Cardiac fibroblast (primary cell): Measurements from ENCODE around the gene PRDM1.

Experiments
- DNase-seq, 2 donors: peaks; one replicate each; pipeline versions ENCODE4 v3.0.0 to v3.0.0-alpha.2; 2010; ENCODE audit warnings: low read depth in 2 of 2
- H3K4me3 ChIP-seq, 2 donors: replicated peaks in 1 of 2; 1 replicate in 1 of 2; 2 replicates in 1 of 2; pipeline ENCODE4 v1.5.1; 2011; ENCODE audit warnings: low read depth in 2 of 2, low read length in 2 of 2, mild to moderate bottlenecking in 2 of 2, moderate library complexity in 1 of 2
- TF ChIP-seq, protein P1 (sequence below): IDR thresholded peaks from one replicate; pipeline ENCODE4 v1.5.1; 2011; ENCODE audit warnings: low read depth, mild to moderate bottlenecking, low read length, inconsistent platforms

PRDM1 gene

DNA sequence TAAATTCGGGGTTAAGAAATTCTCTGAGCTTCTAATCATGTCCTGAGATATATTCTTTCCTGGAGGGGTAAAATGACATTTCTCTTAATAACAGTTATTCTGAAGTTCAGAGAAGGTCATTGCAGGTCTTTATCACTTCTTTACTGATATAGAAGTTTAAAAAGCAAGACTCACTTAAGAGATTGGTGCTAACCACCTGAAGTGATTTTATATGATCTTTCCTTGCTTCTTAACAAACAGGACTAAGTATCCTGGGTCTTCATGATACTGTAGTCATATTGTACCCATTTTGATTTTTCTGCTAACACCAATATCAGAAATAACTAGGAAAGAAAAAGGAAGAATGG lies 39.3 kb upstream of the PRDM1 start:
- no peak overlapping the region for H3K4me3 ChIP-seq
- TF ChIP-seq, protein P1, sequence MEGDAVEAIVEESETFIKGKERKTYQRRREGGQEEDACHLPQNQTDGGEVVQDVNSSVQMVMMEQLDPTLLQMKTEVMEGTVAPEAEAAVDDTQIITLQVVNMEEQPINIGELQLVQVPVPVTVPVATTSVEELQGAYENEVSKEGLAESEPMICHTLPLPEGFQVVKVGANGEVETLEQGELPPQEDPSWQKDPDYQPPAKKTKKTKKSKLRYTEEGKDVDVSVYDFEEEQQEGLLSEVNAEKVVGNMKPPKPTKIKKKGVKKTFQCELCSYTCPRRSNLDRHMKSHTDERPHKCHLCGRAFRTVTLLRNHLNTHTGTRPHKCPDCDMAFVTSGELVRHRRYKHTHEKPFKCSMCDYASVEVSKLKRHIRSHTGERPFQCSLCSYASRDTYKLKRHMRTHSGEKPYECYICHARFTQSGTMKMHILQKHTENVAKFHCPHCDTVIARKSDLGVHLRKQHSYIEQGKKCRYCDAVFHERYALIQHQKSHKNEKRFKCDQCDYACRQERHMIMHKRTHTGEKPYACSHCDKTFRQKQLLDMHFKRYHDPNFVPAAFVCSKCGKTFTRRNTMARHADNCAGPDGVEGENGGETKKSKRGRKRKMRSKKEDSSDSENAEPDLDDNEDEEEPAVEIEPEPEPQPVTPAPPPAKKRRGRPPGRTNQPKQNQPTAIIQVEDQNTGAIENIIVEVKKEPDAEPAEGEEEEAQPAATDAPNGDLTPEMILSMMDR: no peak
- DNase-seq: no peak

GRCh38 chr6:106048336-106048735 lies 37.8 kb upstream of the PRDM1 start:
- no peak overlapping the region for H3K4me3 ChIP-seq
- DNase-seq: no peak
- TF ChIP-seq, protein P1: no peak

GRCh38 chr6:106050538-106050937 lies 35.6 kb upstream of the PRDM1 start:
- no peak for DNase-seq
- TF ChIP-seq, protein P1: no peak

DNA sequence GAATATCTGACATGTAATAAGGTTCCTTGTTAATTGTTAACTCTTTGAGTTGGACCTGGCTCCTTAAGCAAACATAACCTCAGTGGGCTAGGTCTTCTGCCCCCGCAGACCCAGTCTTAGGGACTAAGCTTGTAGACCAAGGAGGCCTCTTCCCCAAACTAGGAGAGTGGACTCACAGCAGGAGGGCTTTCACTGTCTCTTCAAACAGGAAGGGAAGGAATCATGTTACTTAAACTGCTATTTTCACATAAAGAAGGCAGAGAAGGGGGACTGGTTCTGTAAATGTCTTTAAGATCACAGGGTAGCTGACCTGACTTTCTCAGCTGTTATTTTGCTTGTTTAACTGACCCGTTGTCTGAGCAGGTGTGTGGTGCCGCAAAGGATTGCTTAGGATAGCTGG lies 34.9 kb upstream of the PRDM1 start:
- no peak overlapping the region for H3K4me3 ChIP-seq
- TF ChIP-seq, protein P1: no peak
- DNase-seq: no peak

More at GRCh38 chr6:106050538-106050937, 35.6 kb upstream of the PRDM1 start:
- no peak overlapping the region for H3K4me3 ChIP-seq

- H3K4me3 ChIP-seq: no peak overlapping the region
- TF ChIP-seq, protein P1: no peak
- DNase-seq: no peak
These were observed 32.5 kb upstream of the PRDM1 start for GRCh38 chr6:106053484-106054205.

DNA sequence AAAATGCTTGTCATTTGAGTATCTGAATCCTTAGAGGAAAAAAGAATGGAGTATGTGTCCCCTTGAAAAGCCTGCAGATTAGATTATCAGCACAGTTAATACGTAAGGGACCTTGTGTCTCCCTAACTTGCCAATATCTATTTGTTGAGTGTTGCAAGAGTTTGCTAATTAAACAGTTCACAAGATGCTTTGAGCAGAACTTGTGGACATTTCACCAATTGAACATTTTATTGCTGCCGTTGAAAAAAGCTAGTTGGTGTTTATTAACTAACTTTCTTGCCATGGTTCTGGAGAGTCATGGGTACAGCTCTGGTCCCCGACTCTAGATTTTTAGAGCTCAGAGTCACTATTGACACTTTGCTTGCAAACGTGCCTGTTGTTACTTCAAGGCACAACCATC lies 30.6 kb upstream of the PRDM1 start:
- DNase-seq: no peak
- TF ChIP-seq, protein P1: no peak
- no peak overlapping the region for H3K4me3 ChIP-seq
